NB4 (cell line): Measurements from ENCODE around the gene CCL22.

Source experiments
- CTCF ChIP-seq: IDR thresholded peaks from one replicate; pipeline ENCODE4 v1.5.1; 2012; ENCODE audit warnings: low read depth, low read length
- MAX ChIP-seq: IDR thresholded peaks from 2 replicates; pipeline ENCODE4 v1.6.1; 2011; ENCODE audit warnings: low read depth, low read length
- POLR2A ChIP-seq: IDR thresholded peaks from 2 replicates; pipeline ENCODE4 v1.6.1; 2011; ENCODE audit warnings: mild to moderate bottlenecking; ENCODE audit not compliant: insufficient read length; ENCODE audit errors: extremely low read depth

- TF ChIP-seq POLR2A: no peak
- TF ChIP-seq CTCF: no peak
- TF ChIP-seq MAX: no peak
Measured at GRCh38 chr16:57385083-57385482, 26.5 kb downstream of the CCL22 start.
